ENCODE measurements around the gene JAKMIP3.

JAKMIP3 gene

GRCh38 chr10:132113766-132114365, 48.1 kb downstream of the JAKMIP3 start:
- no peak for DNase-seq

DNA sequence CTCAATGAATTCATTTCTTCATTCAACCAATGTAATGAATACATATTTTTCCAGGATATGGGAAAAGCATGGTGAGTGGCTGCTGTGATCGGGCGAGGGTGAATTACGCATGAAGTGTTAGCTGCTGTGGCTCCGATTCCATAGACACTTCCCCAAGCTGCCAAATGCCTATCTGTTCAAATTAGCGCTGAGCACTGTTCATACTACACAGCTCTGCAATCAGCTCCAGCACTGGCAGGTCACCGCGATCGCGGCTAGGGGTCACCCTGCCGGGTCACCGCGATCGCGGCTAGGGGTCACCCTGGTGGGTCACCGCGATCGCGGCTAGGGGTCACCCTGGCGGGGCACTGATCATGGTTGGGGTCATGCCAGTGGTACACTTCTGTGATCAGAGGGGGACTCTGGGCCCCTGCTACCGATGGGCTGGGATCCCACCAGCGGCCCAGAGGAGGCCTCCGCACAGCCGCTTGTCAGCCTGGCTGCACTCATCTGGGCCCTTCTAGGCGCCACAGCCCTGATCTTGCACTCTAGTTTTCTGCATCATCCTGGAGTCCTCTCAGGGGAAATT, 49.3 kb downstream of the JAKMIP3 start:
- DNase-seq, result no peak
